NCI-H1105 (cell line): ENCODE measurements around the gene TCEAL4.

Experiments used
- DNase-seq: peaks from one replicate; lab custom pipeline; 2025; lab: John Stamatoyannopoulos, UW

Gene TCEAL4

GRCh38 chrX:103585411-103586313 is at the start of gene TCEAL4:
Gene TCEAL4 (plus strand): TSS chrX:103585515. CDS start chrX:103586676, 1,161 bp downstream.
- peak; percentile 57 for DNase-seq

- DNase-seq = no peak
Measured at GRCh38 chrX:103536071-103536470, 49.2 kb upstream of the TCEAL4 start.

GRCh38 chrX:103536732-103537131 is 48.6 kb upstream of the TCEAL4 start:
- no peak for DNase-seq

- DNase-seq = no peak
Measured at GRCh38 chrX:103537871-103538387, 47.4 kb upstream of the TCEAL4 start.

- no peak for DNase-seq
Measured at GRCh38 chrX:103538728-103539127, 46.6 kb upstream of the TCEAL4 start.

GRCh38 chrX:103539695-103540094 is 45.6 kb upstream of the TCEAL4 start:
- no peak for DNase-seq

GRCh38 chrX:103540145-103540544 is 45.2 kb upstream of the TCEAL4 start:
- DNase-seq = no peak

GRCh38 chrX:103549916-103550315 is 35.4 kb upstream of the TCEAL4 start:
- no peak for DNase-seq

- no peak for DNase-seq
Measured at GRCh38 chrX:103550415-103551051, 34.8 kb upstream of the TCEAL4 start.

GRCh38 chrX:103552236-103552635 is 33.1 kb upstream of the TCEAL4 start:
- DNase-seq = no peak

- DNase-seq = peak; percentile 62
Measured at GRCh38 chrX:103554687-103555424, 30.5 kb upstream of the TCEAL4 start.

- DNase-seq = no peak
Measured at GRCh38 chrX:103556963-103557612, 28.2 kb upstream of the TCEAL4 start.

- no peak for DNase-seq
Measured at GRCh38 chrX:103560256-103560655, 25.1 kb upstream of the TCEAL4 start.

- no peak for DNase-seq
Measured at GRCh38 chrX:103562801-103563200, 22.5 kb upstream of the TCEAL4 start.

GRCh38 chrX:103565197-103565596 is 20.1 kb upstream of the TCEAL4 start:
- DNase-seq = no peak

- no peak for DNase-seq
Measured at GRCh38 chrX:103565752-103566151, 19.6 kb upstream of the TCEAL4 start.

GRCh38 chrX:103571121-103571520 is 14.2 kb upstream of the TCEAL4 start:
- DNase-seq = no peak

GRCh38 chrX:103571726-103572125 is 13.6 kb upstream of the TCEAL4 start:
- no peak for DNase-seq

GRCh38 chrX:103573202-103573601 is 12.1 kb upstream of the TCEAL4 start:
- no peak for DNase-seq

- peak; percentile 51 for DNase-seq
Measured at GRCh38 chrX:103584596-103584995, 719 bp upstream of the TCEAL4 start.

GRCh38 chrX:103586314-103586646 is 965 bp downstream of the TCEAL4 start:
- no peak for DNase-seq

GRCh38 chrX:103586659-103587058 is 1.3 kb downstream of the TCEAL4 start:
- no peak for DNase-seq
